Brain microvascular endothelial cell (primary cell): ENCODE results near the gene KCNK16.

Experiments used
- DNase-seq: peaks from one replicate; pipeline ENCODE4 v3.0.0-alpha.2; 2020
- H3K27ac ChIP-seq: fragments of 250-450 bp; sonication (Bioruptor Pico); 2 replicates; pipeline ENCODE4 v1.5.1; 2020; ENCODE audit warnings: mild to moderate bottlenecking, moderate library complexity
- H3K27me3 ChIP-seq: fragments of 250-450 bp; sonication (Bioruptor Pico); replicated peaks from 2 replicates; pipeline ENCODE4 v1.5.1; 2020; ENCODE audit warnings: mild to moderate bottlenecking
- H3K36me3 ChIP-seq: fragments of 250-450 bp; sonication (Bioruptor Pico); replicated peaks from 2 replicates; pipeline ENCODE4 v1.5.1; 2020; ENCODE audit warnings: mild to moderate bottlenecking
- H3K4me3 ChIP-seq: 2 replicates; pipeline ENCODE4 v1.5.1; 2011; ENCODE audit warnings: low read depth, mild to moderate bottlenecking, control low read depth, low read length, moderate library complexity
- CTCF ChIP-seq: IDR thresholded peaks from 2 replicates; pipeline ENCODE4 v1.5.1; 2011; ENCODE audit warnings: low read depth, mild to moderate bottlenecking, moderate library complexity, low read length, control low read depth, inconsistent platforms; ENCODE audit errors: missing control alignments
- in situ Hi-C: cut with HindIII; loops from 2 replicates; pipeline ENCODE4 v1.10.0; 2017; ENCODE audit warnings: low sequenced_read_pairs, low pct_ligation_motif_present

KCNK16 gene

DNA sequence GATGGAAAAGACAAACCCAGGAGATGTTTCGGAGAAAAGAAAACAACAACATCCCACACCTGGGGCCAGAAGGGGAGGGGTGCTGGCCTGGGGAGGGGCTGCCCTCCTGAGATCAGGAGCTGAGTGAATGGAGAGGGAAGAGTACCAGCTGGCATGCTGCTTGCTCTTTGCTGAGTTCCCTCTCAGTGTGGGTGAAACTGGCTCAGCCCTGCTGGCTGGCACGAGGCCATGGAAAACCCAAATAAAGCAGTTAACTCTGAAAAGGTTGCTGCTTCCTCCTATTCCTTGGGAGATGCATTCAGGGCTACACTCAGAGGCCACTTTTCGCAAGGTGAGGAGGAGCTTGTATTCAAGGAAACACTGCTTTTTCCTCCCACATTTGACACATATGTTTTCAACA, 8.0 kb upstream of the KCNK16 start:
- H3K27ac ChIP-seq, result no peak overlapping the region
- H3K4me3 ChIP-seq, result no peak overlapping the region
- no peak for DNase-seq
- no peak for TF ChIP-seq CTCF
- no peaks in the 10 kb centered on the region for H3K36me3 ChIP-seq
- in situ Hi-C loops, result no loop called here
- H3K27me3 ChIP-seq, result no peaks in the 10 kb centered on the region

- H3K4me3 ChIP-seq, result no peak overlapping the region
- in situ Hi-C loops, result no loop called here
- H3K36me3 ChIP-seq, result no peaks in the 10 kb centered on the region
- TF ChIP-seq CTCF, result no peak
- no peaks in the 10 kb centered on the region for H3K27me3 ChIP-seq
- no peak for DNase-seq
- H3K27ac ChIP-seq, result no peak overlapping the region
Measured at GRCh38 chr6:39330057-39330456, 7.6 kb upstream of the KCNK16 start.

DNA sequence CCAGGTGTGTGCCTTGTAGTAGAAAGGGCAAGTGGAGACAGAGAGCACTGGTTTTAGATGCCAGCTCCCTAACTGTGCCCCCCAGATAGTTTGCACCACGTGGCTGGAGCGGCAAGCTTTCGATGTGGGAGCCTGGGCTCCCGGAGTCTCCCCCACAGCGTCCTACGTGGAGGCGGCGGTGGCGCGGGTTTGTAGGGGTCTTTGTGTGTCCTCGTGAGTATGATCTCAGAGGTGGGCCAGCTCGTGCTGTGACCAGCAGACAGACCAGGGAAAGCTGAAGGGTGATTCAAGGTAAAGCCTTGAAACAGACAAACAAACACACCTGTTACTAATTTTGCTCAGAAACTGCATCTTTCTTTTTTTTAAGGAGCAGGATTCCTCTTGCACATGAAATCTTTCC, 5.6 kb upstream of the KCNK16 start:
- DNase-seq, result no peak
- H3K27ac ChIP-seq, result no peak overlapping the region

GRCh38 chr6:39327507-39327906, 5.0 kb upstream of the KCNK16 start:
- no peaks in the 10 kb centered on the region for H3K36me3 ChIP-seq
- in situ Hi-C loops, result no loop called here
- TF ChIP-seq CTCF, result no peak
- H3K27ac ChIP-seq, result no peak overlapping the region
- no peak overlapping the region for H3K4me3 ChIP-seq
- DNase-seq, result no peak
- H3K27me3 ChIP-seq, result no peaks in the 10 kb centered on the region

More for the DNA sequence above, 5.6 kb upstream of the KCNK16 start:
- TF ChIP-seq CTCF, result no peak
- in situ Hi-C loops, result no loop called here
- H3K27me3 ChIP-seq, result no peaks in the 10 kb centered on the region
- no peaks in the 10 kb centered on the region for H3K36me3 ChIP-seq
- H3K4me3 ChIP-seq, result no peak overlapping the region

- in situ Hi-C loops, result no loop called here
- Histone ChIP-seq H3K27ac (no peak overlapping the region), H3K27me3 (no peaks in the 10 kb centered on the region), H3K36me3 (no peaks in the 10 kb centered on the region), H3K4me3 (no peak overlapping the region)
- TF ChIP-seq CTCF, result no peak
- DNase-seq, result no peak
Measured at GRCh38 chr6:39321761-39322160, 741 bp downstream of the KCNK16 start.

GRCh38 chr6:39320363-39320984, 2.0 kb downstream of the KCNK16 start:
- H3K27ac ChIP-seq, result no peak overlapping the region
- TF ChIP-seq CTCF, result no peak
- peaks cover under 1% of the 10 kb centered on the region for H3K27me3 ChIP-seq
- in situ Hi-C loops, result no loop called here
- no peak overlapping the region for H3K4me3 ChIP-seq
- no peak for DNase-seq
- H3K36me3 ChIP-seq, result no peaks in the 10 kb centered on the region
